Naive B cell (primary cell): Measurements from ENCODE around the gene TMEFF2. TPM values are rescaled to one million over a fixed set of nuclear protein-coding genes. Genes with fewer than 3 reads are reported as not detected.
A peak's percentile ranks its signal among the peaks of the same experiment; 100 is the strongest.

ENCODE experiments used
- ATAC-seq, 2 donors: fragments of 150-1000 bp; cut with Tn5 transposase; 2 replicates each; pipeline ENCODE4 v1.10.0; 2021; ENCODE audit warnings: low read depth in 2 of 2, mild to moderate bottlenecking in 2 of 2, moderate library complexity in 2 of 2
- DNase-seq: peaks from one replicate; pipeline ENCODE4 v3.0.0; 2022
- H3K27ac Mint-ChIP-seq, 6 donors: one replicate each; pipeline ENCODE4 v1.8.0; 2020 to 2022; ENCODE audit warnings: mild to moderate bottlenecking in 6 of 6, mixed read lengths in 6 of 6, moderate library complexity in 5 of 6, inconsistent platforms in 2 of 6
- H3K27me3 Mint-ChIP-seq, 3 donors: one replicate each; pipeline ENCODE4 v1.8.0; 2021 to 2022; ENCODE audit warnings: mixed read lengths in 3 of 3, mild to moderate bottlenecking in 1 of 3
- H3K36me3 Mint-ChIP-seq, 2 donors: one replicate each; pipeline ENCODE4 v1.8.0; 2020 to 2022; ENCODE audit warnings: mixed read lengths in 2 of 2, inconsistent platforms in 1 of 2, mild to moderate bottlenecking in 1 of 2
- H3K4me1 Mint-ChIP-seq, 3 donors: one replicate each; pipeline ENCODE4 v1.8.0; 2020 to 2022; ENCODE audit warnings: mixed read lengths in 3 of 3, inconsistent platforms in 1 of 3, mild to moderate bottlenecking in 1 of 3, moderate library complexity in 1 of 3
- H3K4me3 Mint-ChIP-seq, 8 donors: one replicate each; pipeline ENCODE4 v1.8.0; 2020 to 2022; ENCODE audit warnings: mild to moderate bottlenecking in 8 of 8, mixed read lengths in 8 of 8, moderate library complexity in 8 of 8, inconsistent platforms in 2 of 8
- H3K9me3 Mint-ChIP-seq, 7 donors: one replicate each; pipeline ENCODE4 v1.8.0; 2020 to 2022; ENCODE audit warnings: mixed read lengths in 7 of 7, mild to moderate bottlenecking in 5 of 7, inconsistent platforms in 2 of 7, moderate library complexity in 1 of 7
- polyA plus RNA-seq, 6 donors: library from polyadenylated mRNA; unstranded; fragments of 300-500 nt; fragmentation: Illumina TruSeq; gene quantifications; one replicate each; pipeline ENCODE4 v1.2.3, GENCODE V29; 2021; ENCODE audit warnings: low read depth in 6 of 6

TMEFF2 gene
- polyA plus RNA-seq, 6 donors from 2014 or later = not detected

GRCh38 chr2:192161656-192162290 is 33.0 kb downstream of the TMEFF2 start:
- no peaks in the 10 kb centered on the region for H3K36me3 Mint-ChIP-seq
- H3K27ac Mint-ChIP-seq = no peak overlapping the region
- peak; percentile 9 for DNase-seq
- no peaks in the 10 kb centered on the region for H3K9me3 Mint-ChIP-seq
- H3K4me1 Mint-ChIP-seq = peaks cover 6 to 16% (median 11%) of the 10 kb centered on the region in 3 donors
- H3K4me3 Mint-ChIP-seq = peak overlapping the region in 5 of 8 donors; percentile 1 to 52 (median 42)
- peak; percentile 35 to 56 for ATAC-seq
- H3K27me3 Mint-ChIP-seq = peaks cover 0 to 5% (median 0%) of the 10 kb centered on the region in 3 donors

- Mint-ChIP-seq H3K36me3 (no peaks in the 10 kb centered on the region), H3K27ac (no peak overlapping the region), H3K4me1 (peaks cover 11 to 28% (median 17%) of the 10 kb centered on the region in 3 donors), H3K27me3 (no peaks in the 10 kb centered on the region), H3K4me3 (no peak overlapping the region), H3K9me3 (no peaks in the 10 kb centered on the region)
- ATAC-seq (no peak), DNase-seq (no peak)
Observed at GRCh38 chr2:192159736-192160135, 35.0 kb downstream of the TMEFF2 start.

- peaks cover 11 to 28% (median 17%) of the 10 kb centered on the region in 3 donors for H3K4me1 Mint-ChIP-seq
- no peaks in the 10 kb centered on the region for H3K9me3 Mint-ChIP-seq
- no peaks in the 10 kb centered on the region for H3K36me3 Mint-ChIP-seq
- H3K27ac Mint-ChIP-seq = peak overlapping the region in 1 of 6 donors; percentile 11
- no peak overlapping the region for H3K4me3 Mint-ChIP-seq
- ATAC-seq (no peak), DNase-seq (no peak)
- H3K27me3 Mint-ChIP-seq = no peaks in the 10 kb centered on the region
Observed at GRCh38 chr2:192159208-192159607, 35.5 kb downstream of the TMEFF2 start.

DNA sequence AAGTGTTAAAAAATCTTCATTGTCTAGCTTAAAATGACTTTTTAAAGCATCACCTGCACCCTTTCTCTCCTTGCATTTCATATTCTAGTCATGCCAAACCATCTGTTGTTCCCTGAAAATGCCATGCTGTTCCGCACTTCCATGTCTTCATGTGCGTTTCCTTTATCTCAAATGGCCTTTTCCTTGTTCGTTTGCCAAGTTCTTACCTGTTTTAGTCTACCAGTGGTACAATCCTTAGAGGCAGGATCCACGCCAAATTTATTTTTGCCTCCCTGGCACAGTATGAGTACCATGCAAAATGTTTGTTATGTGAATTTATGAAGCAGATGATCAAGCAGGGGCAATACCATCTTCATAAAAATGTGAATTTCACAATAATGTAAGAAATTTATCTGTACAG is 37.0 kb downstream of the TMEFF2 start:
- Mint-ChIP-seq H3K9me3 (no peaks in the 10 kb centered on the region), H3K4me1 (peaks cover 11 to 28% (median 17%) of the 10 kb centered on the region in 3 donors), H3K27me3 (no peaks in the 10 kb centered on the region), H3K36me3 (no peaks in the 10 kb centered on the region), H3K4me3 (no peak overlapping the region), H3K27ac (no peak overlapping the region)
- DNase-seq = no peak
- no peak for ATAC-seq

- H3K9me3 Mint-ChIP-seq = no peaks in the 10 kb centered on the region
- peak overlapping the region in 1 of 8 donors; percentile 22 for H3K4me3 Mint-ChIP-seq
- no peaks in the 10 kb centered on the region for H3K27me3 Mint-ChIP-seq
- DNase-seq (no peak), ATAC-seq (no peak)
- H3K4me1 Mint-ChIP-seq = peaks cover 6 to 12% (median 9%) of the 10 kb centered on the region in 3 donors
- peak overlapping the region in 1 of 6 donors; percentile 81 for H3K27ac Mint-ChIP-seq
- no peaks in the 10 kb centered on the region for H3K36me3 Mint-ChIP-seq
Observed at GRCh38 chr2:192155511-192156118, 39.1 kb downstream of the TMEFF2 start.

- Mint-ChIP-seq H3K36me3 (no peaks in the 10 kb centered on the region), H3K27me3 (no peaks in the 10 kb centered on the region), H3K9me3 (no peaks in the 10 kb centered on the region), H3K4me1 (peaks cover 6 to 12% (median 9%) of the 10 kb centered on the region in 3 donors), H3K4me3 (no peak overlapping the region), H3K27ac (no peak overlapping the region)
- ATAC-seq (no peak), DNase-seq (no peak)
Observed at GRCh38 chr2:192153561-192153960, 41.2 kb downstream of the TMEFF2 start.

GRCh38 chr2:192151853-192152252 is 42.9 kb downstream of the TMEFF2 start:
- ATAC-seq = no peak
- H3K4me3 Mint-ChIP-seq = no peak overlapping the region
- peaks cover 6 to 12% (median 9%) of the 10 kb centered on the region in 3 donors for H3K4me1 Mint-ChIP-seq
- H3K9me3 Mint-ChIP-seq = no peaks in the 10 kb centered on the region
- no peak for DNase-seq
- H3K27ac Mint-ChIP-seq = peak overlapping the region in 1 of 6 donors; percentile 94
- H3K36me3 Mint-ChIP-seq = no peaks in the 10 kb centered on the region
- no peaks in the 10 kb centered on the region for H3K27me3 Mint-ChIP-seq

GRCh38 chr2:192150166-192150565 is 44.6 kb downstream of the TMEFF2 start:
- Mint-ChIP-seq H3K4me1 (peaks cover 1 to 4% (median 2%) of the 10 kb centered on the region in 3 donors), H3K36me3 (no peaks in the 10 kb centered on the region), H3K27ac (no peak overlapping the region), H3K27me3 (no peaks in the 10 kb centered on the region), H3K9me3 (no peaks in the 10 kb centered on the region), H3K4me3 (no peak overlapping the region)
- ATAC-seq = no peak
- no peak for DNase-seq

GRCh38 chr2:192148620-192149321 is 46.0 kb downstream of the TMEFF2 start:
- no peak overlapping the region for H3K27ac Mint-ChIP-seq
- DNase-seq (no peak), ATAC-seq (no peak)
- H3K4me1 Mint-ChIP-seq = peaks cover 0 to 4% (median 0%) of the 10 kb centered on the region in 3 donors
- no peak overlapping the region for H3K4me3 Mint-ChIP-seq
- H3K9me3 Mint-ChIP-seq = no peaks in the 10 kb centered on the region
- H3K27me3 Mint-ChIP-seq = no peaks in the 10 kb centered on the region
- H3K36me3 Mint-ChIP-seq = no peaks in the 10 kb centered on the region

DNA sequence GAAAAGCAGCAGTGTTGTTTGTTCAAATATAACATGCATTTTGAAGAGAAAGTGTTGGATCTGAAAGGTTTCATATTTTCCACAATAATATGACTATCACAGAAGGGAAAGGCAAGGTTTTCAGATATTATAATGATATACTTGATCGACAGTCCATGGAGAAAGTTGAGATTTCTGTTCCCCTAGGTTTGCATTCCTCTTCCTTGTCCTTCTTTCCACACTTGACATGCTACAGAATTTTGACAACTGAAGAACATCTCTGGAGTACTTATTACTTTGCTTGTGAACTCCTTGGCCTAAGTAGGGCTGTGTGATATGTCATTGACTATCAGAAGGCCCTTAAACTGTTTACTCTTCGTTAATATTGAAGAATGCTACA is 46.5 kb downstream of the TMEFF2 start:
- peaks cover 0 to 4% (median 0%) of the 10 kb centered on the region in 3 donors for H3K4me1 Mint-ChIP-seq
- no peaks in the 10 kb centered on the region for H3K9me3 Mint-ChIP-seq
- DNase-seq (no peak), ATAC-seq (no peak)
- no peaks in the 10 kb centered on the region for H3K36me3 Mint-ChIP-seq
- no peak overlapping the region for H3K27ac Mint-ChIP-seq
- no peaks in the 10 kb centered on the region for H3K27me3 Mint-ChIP-seq
- no peak overlapping the region for H3K4me3 Mint-ChIP-seq

DNA sequence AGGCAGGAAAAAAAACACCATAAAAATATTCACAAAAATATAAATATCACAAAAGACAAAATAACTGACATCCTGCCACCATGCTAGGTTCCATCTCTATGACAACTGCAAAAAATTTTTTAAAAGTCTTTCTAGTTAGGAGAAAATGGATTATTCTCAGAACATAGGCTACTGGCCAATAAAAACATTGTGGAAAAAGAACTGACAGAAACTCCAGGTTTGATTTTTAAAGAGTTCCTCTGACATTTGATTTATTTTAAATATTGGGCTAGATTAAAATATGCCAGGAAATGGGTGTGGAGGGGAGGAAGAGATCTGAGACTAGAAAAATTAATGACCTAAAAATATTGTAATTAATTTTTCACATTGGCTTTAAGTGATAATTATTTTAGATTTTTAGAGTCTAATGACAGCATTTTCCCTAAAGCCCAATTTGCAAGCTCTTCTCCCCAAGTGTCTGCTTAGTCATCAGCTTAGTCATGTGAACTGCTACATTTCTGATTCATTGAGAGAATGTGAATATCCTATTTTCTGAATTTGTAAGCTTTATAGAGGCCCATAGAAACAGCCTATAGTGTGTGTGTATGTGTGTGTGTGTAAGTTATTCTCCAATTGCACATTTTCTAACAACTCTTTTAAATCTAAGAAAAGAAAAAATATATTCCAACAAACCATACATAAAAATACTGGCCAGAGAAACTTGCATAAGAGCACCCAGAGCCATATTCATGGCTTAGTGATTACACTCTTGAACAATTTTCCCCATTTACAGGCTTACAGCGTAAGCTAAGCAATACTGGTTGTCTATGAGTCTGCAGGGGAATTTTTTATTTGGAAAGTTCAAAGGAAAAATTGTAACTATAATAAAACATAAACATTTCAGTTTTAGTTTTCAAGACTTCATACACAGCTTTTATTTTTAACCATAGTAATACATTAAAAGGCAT is 48.4 kb downstream of the TMEFF2 start:
- no peaks in the 10 kb centered on the region for H3K9me3 Mint-ChIP-seq
- H3K4me1 Mint-ChIP-seq = no peaks in the 10 kb centered on the region
- ATAC-seq (no peak), DNase-seq (no peak)
- H3K4me3 Mint-ChIP-seq = no peak overlapping the region
- peak overlapping the region in 1 of 6 donors; percentile 60 for H3K27ac Mint-ChIP-seq
- no peaks in the 10 kb centered on the region for H3K36me3 Mint-ChIP-seq
- no peaks in the 10 kb centered on the region for H3K27me3 Mint-ChIP-seq

GRCh38 chr2:192145496-192145895 is 49.2 kb downstream of the TMEFF2 start:
- Mint-ChIP-seq H3K4me1 (no peaks in the 10 kb centered on the region), H3K27ac (no peak overlapping the region), H3K36me3 (no peaks in the 10 kb centered on the region), H3K9me3 (no peaks in the 10 kb centered on the region), H3K4me3 (no peak overlapping the region), H3K27me3 (peaks cover 0 to 3% (median 0%) of the 10 kb centered on the region in 3 donors)
- no peak for DNase-seq
- ATAC-seq = no peak

DNA sequence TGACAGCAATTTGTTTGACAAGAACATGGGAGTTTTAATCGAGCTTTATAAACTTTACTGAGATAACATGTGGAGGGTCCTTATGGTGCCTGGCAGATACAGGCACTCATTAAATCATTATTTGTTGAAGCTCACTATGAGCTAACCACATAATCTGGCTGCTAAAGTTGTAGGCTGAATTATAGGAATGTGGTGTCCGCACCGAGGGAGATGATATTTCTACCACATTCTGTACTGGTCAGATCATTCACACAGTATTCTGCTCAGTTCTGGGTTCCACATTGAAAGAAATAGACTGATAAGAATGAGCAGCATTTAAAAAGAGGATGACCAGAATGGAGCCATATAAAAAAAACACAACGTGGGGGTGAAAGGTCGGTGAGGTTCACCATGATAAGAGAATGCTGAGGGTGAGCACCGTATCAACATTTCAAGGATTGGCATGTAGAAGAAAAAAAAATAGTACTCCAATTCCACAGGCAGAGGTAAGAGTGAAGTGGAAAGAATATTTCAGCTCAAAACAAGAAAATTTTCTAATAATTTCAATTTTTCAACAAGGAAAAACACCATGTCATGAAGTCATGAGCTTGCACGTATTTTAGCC is 54.4 kb downstream of the TMEFF2 start:
- Mint-ChIP-seq H3K4me3 (no peak overlapping the region), H3K36me3 (no peaks in the 10 kb centered on the region), H3K9me3 (no peaks in the 10 kb centered on the region), H3K4me1 (no peaks in the 10 kb centered on the region), H3K27ac (no peak overlapping the region), H3K27me3 (peaks cover 0 to 7% (median 0%) of the 10 kb centered on the region in 3 donors)
- DNase-seq = no peak
- ATAC-seq = no peak
